Uterus (tissue), 2 donors: Measurements from ENCODE around the gene PIP5K1C.

Experiments
- CTCF ChIP-seq, 4 experiments: fragments of 200-600 bp in 2 of 4; fragments of 450-650 bp in 2 of 4; sonication (generic) in 2 of 4; IDR thresholded peaks; one replicate each; pipeline ENCODE4 v1.5.1; 2016 to 2019; ENCODE audit warnings: antibody characterized with exemption in 4 of 4, mild to moderate bottlenecking in 2 of 4, moderate library complexity in 1 of 4
- POLR2A ChIP-seq, 2 donors: fragments of 450-650 bp; IDR thresholded peaks; one replicate each; pipeline ENCODE4 v1.6.1; 2016; ENCODE audit warnings: antibody characterized with exemption in 2 of 2, mild to moderate bottlenecking in 1 of 2, moderate library complexity in 1 of 2

GRCh38 chr19:3687393-3687773 is 12.9 kb downstream of the PIP5K1C start:
- no peak for TF ChIP-seq CTCF (IDR thresholded peaks at IDR 0.05)
- no peak for TF ChIP-seq POLR2A (IDR thresholded peaks at IDR 0.05)
